Panc1 (cell line): Measurements from ENCODE around the gene CPZ. TPM values are rescaled to one million over a fixed set of nuclear protein-coding genes. Genes with fewer than 3 reads are reported as not detected.

Experiments used
- ATAC-seq: fragments of 200-7000 bp; cut with Tn5 transposase; 2 replicates; pipeline ENCODE4 v1.9.1; 2020; ENCODE audit warnings: mild to moderate bottlenecking, moderate library complexity
- BruUV-seq: library from RNA; stranded (reverse); fragments of 400-500 nt; replicated peaks from 2 replicates; lab custom pipeline; 2021; lab: Mats Ljungman, UMichigan
- CTCF ChIA-PET: fragments of 300-600 bp; sonication (Branson Sonifier 250); formaldehyde crosslinking; loops from one replicate; lab custom pipeline; 2022; ENCODE audit warnings: antibody characterized with exemption; lab: Charles Lee
- POLR2A ChIA-PET: fragments of 300-600 bp; sonication (Branson Sonifier 250); formaldehyde crosslinking; loops from one replicate; lab custom pipeline; 2022; ENCODE audit warnings: antibody characterized with exemption; lab: Charles Lee
- DNase-seq: peaks from one replicate; pipeline ENCODE4 v3.0.0-alpha.2; 2010; ENCODE audit warnings: low read depth, low spot score
- H3K27ac ChIP-seq: 2 replicates; pipeline ENCODE4 v1.5.1; 2011; ENCODE audit warnings: mild to moderate bottlenecking, low read length, inconsistent platforms
- H3K27me3 ChIP-seq: fragments of 200-500 bp; sonication (Bioruptor generic); 2 replicates; pipeline ENCODE4 v1.6.0; 2014; ENCODE audit warnings: low read length, inconsistent platforms; ENCODE audit not compliant: control insufficient read depth, insufficient read depth
- H3K36me3 ChIP-seq: fragments of 200-500 bp; sonication (Bioruptor generic); 2 replicates; pipeline ENCODE4 v1.5.1; 2014; ENCODE audit warnings: inconsistent platforms, mild to moderate bottlenecking, low read length, moderate library complexity; ENCODE audit not compliant: control insufficient read depth, insufficient read depth
- H3K4me1 ChIP-seq: 2 replicates; pipeline ENCODE4 v1.5.1; 2011; ENCODE audit warnings: inconsistent platforms, mild to moderate bottlenecking, low read length, moderate library complexity; ENCODE audit not compliant: control insufficient read depth, insufficient read depth
- H3K4me3 ChIP-seq, 2 experiments: 2 replicates each; pipeline ENCODE4 v1.5.1; 2011 to 2012; ENCODE audit warnings: low read depth in 2 of 2, low read length in 2 of 2, mild to moderate bottlenecking in 2 of 2, inconsistent platforms in 1 of 2, moderate library complexity in 1 of 2
- H3K9me3 ChIP-seq: fragments of 200-500 bp; sonication (Bioruptor generic); 2 replicates; pipeline ENCODE4 v1.5.1; 2014; ENCODE audit warnings: low read depth, mild to moderate bottlenecking, inconsistent platforms, low read length, moderate library complexity; ENCODE audit not compliant: control insufficient read depth, insufficient read depth
- POLR2AphosphoS5 ChIP-seq: IDR thresholded peaks from 2 replicates; pipeline ENCODE4 v1.6.1; 2012; ENCODE audit warnings: mild to moderate bottlenecking, low read depth, low read length, moderate library complexity
- SIN3A ChIP-seq: IDR thresholded peaks from 2 replicates; pipeline ENCODE4 v1.6.1; 2012; ENCODE audit warnings: low read depth, mild to moderate bottlenecking, low read length, moderate library complexity, borderline replicate concordance; ENCODE audit not compliant: insufficient read depth
- TCF7L2 ChIP-seq: IDR thresholded peaks from 2 replicates; pipeline ENCODE4 v1.6.1; 2011; ENCODE audit warnings: mild to moderate bottlenecking, low read depth, low read length, inconsistent platforms
- in situ Hi-C: cut with HindIII; loops from 2 replicates; pipeline ENCODE4 v1.10.0; 2016; ENCODE audit warnings: low sequenced_read_pairs, low pct_unique_long_range_greater_than_20kb
- intact Hi-C: fragments of 100-400 bp; cut with micrococcal nuclease; formaldehyde crosslinking; loops from one replicate; pipeline ENCODE4 v1.10.0; 2022; ENCODE audit not compliant: unreplicated experiment
- total RNA-seq: library from RNA; stranded (reverse); gene quantifications from one replicate; pipeline ENCODE4 v1.2.1, GENCODE V29; 2021; ENCODE audit not compliant: unreplicated experiment
- TF ChIP-seq, protein P1 (sequence below): fragments of 450-650 bp; IDR thresholded peaks from 2 replicates; pipeline ENCODE4 v1.5.1; 2017; ENCODE audit warnings: mild to moderate bottlenecking
- TF ChIP-seq, protein P2 (sequence below), 2 experiments: IDR thresholded peaks; 2 replicates each; pipeline ENCODE4 v1.6.1; 2011 to 2012; ENCODE audit warnings: low read depth in 2 of 2, control low read depth in 1 of 2, low read length in 1 of 2, mild to moderate bottlenecking in 1 of 2, moderate library complexity in 1 of 2; ENCODE audit not compliant: insufficient read depth in 1 of 2

The CPZ gene
- total RNA-seq, 1 experiment from 2014 or later, result 0.15 TPM

DNA sequence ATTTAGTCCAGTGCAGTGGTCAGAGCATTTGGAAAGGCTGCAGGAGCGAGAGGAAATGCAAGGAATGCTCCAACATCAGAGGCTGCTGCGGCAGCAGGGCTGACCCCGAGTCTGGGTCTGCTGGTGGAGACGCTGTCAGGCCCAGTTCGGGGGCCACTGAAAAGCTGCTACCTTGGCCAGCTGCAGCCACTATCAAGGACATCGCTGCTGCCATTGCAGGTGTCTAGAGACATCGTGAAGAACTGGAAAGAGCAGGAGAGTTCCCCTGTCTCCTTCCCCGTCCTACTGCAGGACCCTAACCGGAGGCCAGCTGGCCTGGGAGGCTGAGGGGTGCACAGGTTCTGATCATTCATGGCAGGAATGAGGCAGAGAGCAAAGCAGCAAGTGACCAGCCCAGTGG lies 41.9 kb upstream of the CPZ start:
- H3K4me3 ChIP-seq, result no peak overlapping the region
- no peaks in the 10 kb centered on the region for H3K27me3 ChIP-seq
- ATAC-seq (no peak), DNase-seq (no peak)
- no peak overlapping the region for H3K27ac ChIP-seq
- TF ChIP-seq, protein P1, sequence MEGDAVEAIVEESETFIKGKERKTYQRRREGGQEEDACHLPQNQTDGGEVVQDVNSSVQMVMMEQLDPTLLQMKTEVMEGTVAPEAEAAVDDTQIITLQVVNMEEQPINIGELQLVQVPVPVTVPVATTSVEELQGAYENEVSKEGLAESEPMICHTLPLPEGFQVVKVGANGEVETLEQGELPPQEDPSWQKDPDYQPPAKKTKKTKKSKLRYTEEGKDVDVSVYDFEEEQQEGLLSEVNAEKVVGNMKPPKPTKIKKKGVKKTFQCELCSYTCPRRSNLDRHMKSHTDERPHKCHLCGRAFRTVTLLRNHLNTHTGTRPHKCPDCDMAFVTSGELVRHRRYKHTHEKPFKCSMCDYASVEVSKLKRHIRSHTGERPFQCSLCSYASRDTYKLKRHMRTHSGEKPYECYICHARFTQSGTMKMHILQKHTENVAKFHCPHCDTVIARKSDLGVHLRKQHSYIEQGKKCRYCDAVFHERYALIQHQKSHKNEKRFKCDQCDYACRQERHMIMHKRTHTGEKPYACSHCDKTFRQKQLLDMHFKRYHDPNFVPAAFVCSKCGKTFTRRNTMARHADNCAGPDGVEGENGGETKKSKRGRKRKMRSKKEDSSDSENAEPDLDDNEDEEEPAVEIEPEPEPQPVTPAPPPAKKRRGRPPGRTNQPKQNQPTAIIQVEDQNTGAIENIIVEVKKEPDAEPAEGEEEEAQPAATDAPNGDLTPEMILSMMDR, result no peak
- TF ChIP-seq SIN3A, result no peak
- no peak for TF ChIP-seq POLR2AphosphoS5
- TF ChIP-seq, protein P2, sequence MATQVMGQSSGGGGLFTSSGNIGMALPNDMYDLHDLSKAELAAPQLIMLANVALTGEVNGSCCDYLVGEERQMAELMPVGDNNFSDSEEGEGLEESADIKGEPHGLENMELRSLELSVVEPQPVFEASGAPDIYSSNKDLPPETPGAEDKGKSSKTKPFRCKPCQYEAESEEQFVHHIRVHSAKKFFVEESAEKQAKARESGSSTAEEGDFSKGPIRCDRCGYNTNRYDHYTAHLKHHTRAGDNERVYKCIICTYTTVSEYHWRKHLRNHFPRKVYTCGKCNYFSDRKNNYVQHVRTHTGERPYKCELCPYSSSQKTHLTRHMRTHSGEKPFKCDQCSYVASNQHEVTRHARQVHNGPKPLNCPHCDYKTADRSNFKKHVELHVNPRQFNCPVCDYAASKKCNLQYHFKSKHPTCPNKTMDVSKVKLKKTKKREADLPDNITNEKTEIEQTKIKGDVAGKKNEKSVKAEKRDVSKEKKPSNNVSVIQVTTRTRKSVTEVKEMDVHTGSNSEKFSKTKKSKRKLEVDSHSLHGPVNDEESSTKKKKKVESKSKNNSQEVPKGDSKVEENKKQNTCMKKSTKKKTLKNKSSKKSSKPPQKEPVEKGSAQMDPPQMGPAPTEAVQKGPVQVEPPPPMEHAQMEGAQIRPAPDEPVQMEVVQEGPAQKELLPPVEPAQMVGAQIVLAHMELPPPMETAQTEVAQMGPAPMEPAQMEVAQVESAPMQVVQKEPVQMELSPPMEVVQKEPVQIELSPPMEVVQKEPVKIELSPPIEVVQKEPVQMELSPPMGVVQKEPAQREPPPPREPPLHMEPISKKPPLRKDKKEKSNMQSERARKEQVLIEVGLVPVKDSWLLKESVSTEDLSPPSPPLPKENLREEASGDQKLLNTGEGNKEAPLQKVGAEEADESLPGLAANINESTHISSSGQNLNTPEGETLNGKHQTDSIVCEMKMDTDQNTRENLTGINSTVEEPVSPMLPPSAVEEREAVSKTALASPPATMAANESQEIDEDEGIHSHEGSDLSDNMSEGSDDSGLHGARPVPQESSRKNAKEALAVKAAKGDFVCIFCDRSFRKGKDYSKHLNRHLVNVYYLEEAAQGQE (IDR thresholded peaks at IDR 0.05; ENCODE audit: insufficient read depth in 1 of 2, low read depth in 2 of 2, low read length in 1 of 2), result no peak
- no peak for TF ChIP-seq TCF7L2
- H3K36me3 ChIP-seq, result no peaks in the 10 kb centered on the region
- CTCF ChIA-PET, result no interaction called here
- no TSS peak for BruUV-seq
- H3K9me3 ChIP-seq, result no peaks in the 10 kb centered on the region
- POLR2A ChIA-PET, result no interaction called here
- H3K4me1 ChIP-seq, result no peaks in the 10 kb centered on the region
- intact Hi-C loops, result no loop called here
- in situ Hi-C loops, result no loop called here

DNA sequence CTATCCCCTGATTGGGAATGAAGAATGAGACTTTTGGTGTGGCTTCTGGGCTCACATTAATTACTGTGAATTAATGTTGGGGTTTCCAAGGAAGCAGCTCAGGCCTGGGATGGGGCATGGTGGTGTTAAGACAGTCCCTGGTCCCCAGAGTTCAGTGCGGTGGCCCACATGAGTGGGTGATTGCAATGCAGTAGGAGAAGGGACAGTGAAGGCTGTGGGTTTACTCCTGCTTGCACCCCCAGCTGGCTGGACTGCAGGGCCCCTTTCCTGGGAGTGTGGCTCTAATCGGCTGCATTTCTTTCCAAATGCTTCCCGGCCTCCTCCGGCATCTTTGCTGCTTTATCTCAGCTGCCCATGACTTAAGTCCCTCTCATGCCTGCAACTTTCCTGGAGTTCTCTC lies 40.5 kb upstream of the CPZ start:
- no peak for ATAC-seq
- CTCF ChIA-PET, result no interaction called here
- no peaks in the 10 kb centered on the region for H3K9me3 ChIP-seq
- BruUV-seq, result no TSS peak
- no peak for DNase-seq
- H3K4me1 ChIP-seq, result no peaks in the 10 kb centered on the region
- H3K36me3 ChIP-seq, result no peaks in the 10 kb centered on the region
- POLR2A ChIA-PET, result no interaction called here
- H3K27me3 ChIP-seq, result no peaks in the 10 kb centered on the region
- TF ChIP-seq TCF7L2, result no peak
- intact Hi-C loops, result no loop called here
- no peak overlapping the region for H3K4me3 ChIP-seq
- in situ Hi-C loops, result no loop called here
- no peak overlapping the region for H3K27ac ChIP-seq

DNA sequence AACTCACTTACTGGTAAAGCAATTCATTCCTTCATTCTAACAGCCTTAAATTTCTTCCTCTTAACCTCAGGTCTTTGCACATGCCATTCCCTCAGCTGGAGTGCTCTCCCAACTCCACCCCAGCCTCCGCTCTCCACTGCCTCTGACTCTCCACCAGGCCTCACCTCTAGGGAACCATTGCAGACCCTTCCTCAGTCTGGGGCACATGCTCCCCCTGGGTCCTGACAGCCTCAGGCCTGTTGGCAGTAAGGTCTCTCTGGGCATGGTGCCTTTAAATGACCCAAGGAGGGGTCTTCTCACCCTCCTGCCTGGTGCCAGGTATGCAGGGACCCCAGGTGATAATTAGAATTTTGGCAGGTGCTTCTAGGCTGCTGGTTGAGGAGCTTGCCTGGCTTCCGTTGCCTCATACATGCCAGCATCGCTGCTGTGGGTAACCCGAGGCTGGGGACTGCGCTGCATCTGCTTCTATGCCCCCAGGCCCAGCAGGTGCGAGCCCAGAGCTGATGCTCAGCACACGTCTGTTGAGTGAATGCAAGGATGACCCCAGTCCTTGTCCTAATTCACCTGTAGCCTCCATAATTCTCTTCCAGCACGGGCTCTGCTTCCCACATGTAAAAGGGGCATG lies 39.9 kb upstream of the CPZ start:
- H3K4me3 ChIP-seq, result no peak overlapping the region
- H3K4me1 ChIP-seq, result no peaks in the 10 kb centered on the region
- H3K27ac ChIP-seq, result no peak overlapping the region
- no peak for ATAC-seq
- ChIA-PET CTCF (no interaction called here), POLR2A (no interaction called here)
- in situ Hi-C loops (no loop called here), intact Hi-C loops (no loop called here)
- DNase-seq, result no peak
- no peaks in the 10 kb centered on the region for H3K27me3 ChIP-seq
- BruUV-seq, result no TSS peak
- H3K36me3 ChIP-seq, result no peaks in the 10 kb centered on the region
- no peaks in the 10 kb centered on the region for H3K9me3 ChIP-seq
- no peak for TF ChIP-seq POLR2AphosphoS5
- TF ChIP-seq, protein P1, result no peak
- TF ChIP-seq TCF7L2, result no peak
- no peak for TF ChIP-seq SIN3A
- TF ChIP-seq, protein P2 (IDR thresholded peaks at IDR 0.05; ENCODE audit: insufficient read depth in 1 of 2, low read depth in 2 of 2, low read length in 1 of 2), result no peak
